Retinal pigment epithelial cell (primary cell): Measurements from ENCODE around the gene RSF1.
"Not testable (repeated sequence)": the region's sequence is repeated elsewhere in the genome, so short reads cannot be mapped to it uniquely, and the experiment has no call there.

ENCODE experiments used
- DNase-seq: peaks from one replicate; pipeline ENCODE4 v3.0.0-alpha.2; 2010; ENCODE audit warnings: low read depth
- H3K4me3 ChIP-seq: 2 replicates; pipeline ENCODE4 v1.5.1; 2011; ENCODE audit warnings: mild to moderate bottlenecking, low read length, control low read depth, moderate library complexity
- TF ChIP-seq, protein P1 (sequence below): conservative IDR thresholded peaks from 2 replicates; pipeline ENCODE4 v1.5.1; 2011; ENCODE audit warnings: low read depth, low read length, control low read depth, inconsistent platforms

RSF1 gene

DNA sequence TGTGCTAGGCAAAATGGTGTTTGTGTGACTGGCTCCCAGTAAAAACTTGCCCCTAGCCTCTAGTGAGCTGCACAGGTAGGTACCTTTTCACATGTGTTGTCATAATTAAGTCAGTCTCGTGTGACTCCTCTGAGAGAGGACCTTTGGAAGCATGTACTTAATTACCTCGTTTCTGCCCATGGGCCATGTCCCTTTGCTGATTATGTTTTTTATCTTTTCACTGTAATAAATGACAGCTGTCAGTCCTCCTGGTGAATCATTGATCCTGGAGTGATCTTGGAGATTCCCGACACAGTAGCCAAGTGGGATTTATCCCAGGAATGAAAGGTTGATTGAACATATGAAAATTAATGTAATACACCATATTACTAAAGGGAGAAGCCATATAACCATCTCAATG is 170.4 kb downstream of the RSF1 start:
- TF ChIP-seq, protein P1, sequence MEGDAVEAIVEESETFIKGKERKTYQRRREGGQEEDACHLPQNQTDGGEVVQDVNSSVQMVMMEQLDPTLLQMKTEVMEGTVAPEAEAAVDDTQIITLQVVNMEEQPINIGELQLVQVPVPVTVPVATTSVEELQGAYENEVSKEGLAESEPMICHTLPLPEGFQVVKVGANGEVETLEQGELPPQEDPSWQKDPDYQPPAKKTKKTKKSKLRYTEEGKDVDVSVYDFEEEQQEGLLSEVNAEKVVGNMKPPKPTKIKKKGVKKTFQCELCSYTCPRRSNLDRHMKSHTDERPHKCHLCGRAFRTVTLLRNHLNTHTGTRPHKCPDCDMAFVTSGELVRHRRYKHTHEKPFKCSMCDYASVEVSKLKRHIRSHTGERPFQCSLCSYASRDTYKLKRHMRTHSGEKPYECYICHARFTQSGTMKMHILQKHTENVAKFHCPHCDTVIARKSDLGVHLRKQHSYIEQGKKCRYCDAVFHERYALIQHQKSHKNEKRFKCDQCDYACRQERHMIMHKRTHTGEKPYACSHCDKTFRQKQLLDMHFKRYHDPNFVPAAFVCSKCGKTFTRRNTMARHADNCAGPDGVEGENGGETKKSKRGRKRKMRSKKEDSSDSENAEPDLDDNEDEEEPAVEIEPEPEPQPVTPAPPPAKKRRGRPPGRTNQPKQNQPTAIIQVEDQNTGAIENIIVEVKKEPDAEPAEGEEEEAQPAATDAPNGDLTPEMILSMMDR = no peak
- DNase-seq = no peak
- H3K4me3 ChIP-seq = no peak overlapping the region

DNA sequence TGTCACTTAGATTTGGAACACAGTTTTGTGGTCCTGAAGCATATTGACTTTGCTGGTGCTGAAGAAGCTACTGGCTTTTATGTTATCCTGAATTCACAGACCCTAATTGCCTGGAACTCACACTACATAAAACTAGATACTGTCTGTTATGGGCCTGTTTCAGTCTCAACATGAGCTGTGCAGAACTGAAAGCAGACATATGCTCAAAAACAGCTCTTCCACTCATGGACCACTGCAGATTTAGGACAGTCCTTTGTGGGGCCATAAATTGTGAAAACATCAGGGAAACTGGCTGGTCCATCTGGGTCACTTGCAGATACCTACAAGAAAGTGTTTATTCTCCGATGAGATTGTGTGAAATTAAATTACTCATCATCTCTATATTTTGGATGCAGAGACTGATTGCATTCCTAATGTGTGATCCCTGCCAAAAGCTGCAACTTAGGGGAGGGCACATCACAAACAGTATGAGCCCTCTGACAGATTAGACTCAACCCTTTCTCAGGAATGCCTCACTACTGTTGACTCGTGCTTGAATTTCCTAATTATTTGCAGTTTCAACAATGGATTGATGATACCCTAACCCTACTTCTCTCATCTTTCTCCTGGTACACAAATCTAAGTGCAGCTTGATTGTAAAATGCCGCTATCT is 172.7 kb downstream of the RSF1 start:
- H3K4me3 ChIP-seq = no peak overlapping the region
- TF ChIP-seq, protein P1 = no peak
- DNase-seq = no peak

DNA sequence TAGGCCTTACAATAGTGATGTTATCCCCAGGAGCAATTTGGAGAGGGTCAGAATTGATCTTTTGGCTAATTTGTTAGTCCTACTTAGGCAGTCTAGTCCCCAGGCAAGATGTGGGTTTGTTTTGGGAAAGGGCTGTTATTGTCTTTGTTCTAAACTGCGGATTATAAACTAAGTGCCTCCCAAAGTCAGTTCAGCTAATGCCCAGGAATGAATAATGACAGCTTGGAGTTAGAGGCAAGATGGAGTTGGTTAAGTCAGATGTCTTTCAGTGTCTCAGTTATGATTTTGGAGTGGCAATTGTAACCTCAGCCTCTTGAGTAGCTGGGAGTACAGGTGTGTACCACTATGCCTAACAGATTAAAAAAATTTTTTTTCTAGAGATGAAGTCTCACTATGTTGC is 175.6 kb downstream of the RSF1 start:
- TF ChIP-seq, protein P1 = no peak
- no peak for DNase-seq
- no peak overlapping the region for H3K4me3 ChIP-seq

GRCh38 chr11:77642228-77642627 is 178.3 kb downstream of the RSF1 start:
- no peak overlapping the region for H3K4me3 ChIP-seq
- no peak for DNase-seq
- TF ChIP-seq, protein P1 = no peak

- peak; percentile 67 for DNase-seq
- peak within 1 kb of the TSS; percentile 92 for H3K4me3 ChIP-seq
- TF ChIP-seq, protein P1 = no peak
These were observed 183.0 kb downstream of the RSF1 start, which contains the start of gene CLNS1A for GRCh38 chr11:77637345-77638165. Gene CLNS1A, minus strand, starts transcription at chr11:77637794. Its CDS starts 80 bp downstream, at chr11:77637714.

GRCh38 chr11:77636731-77637344 is 183.7 kb downstream of the RSF1 start:
- DNase-seq = no peak
- TF ChIP-seq, protein P1 = no peak
- peak overlapping the region; percentile 92 for H3K4me3 ChIP-seq

GRCh38 chr11:77633926-77634325 is 186.6 kb downstream of the RSF1 start:
- not testable (repeated sequence) for DNase-seq, H3K4me3 ChIP-seq
